HG03139 (cell line): ENCODE results near the gene LRRC8A.
A peak's percentile ranks its signal among the peaks of the same experiment; 100 is the strongest.
"Not testable (repeated sequence)": the region's sequence is repeated elsewhere in the genome, so short reads cannot be mapped to it uniquely, and the experiment has no call there.

Experiments used
- ATAC-seq: cut with Tn5 transposase; IDR thresholded peaks from one replicate; pipeline ENCODE4 v1.9.1; 2021; ENCODE audit not compliant: unreplicated experiment

LRRC8A gene

DNA sequence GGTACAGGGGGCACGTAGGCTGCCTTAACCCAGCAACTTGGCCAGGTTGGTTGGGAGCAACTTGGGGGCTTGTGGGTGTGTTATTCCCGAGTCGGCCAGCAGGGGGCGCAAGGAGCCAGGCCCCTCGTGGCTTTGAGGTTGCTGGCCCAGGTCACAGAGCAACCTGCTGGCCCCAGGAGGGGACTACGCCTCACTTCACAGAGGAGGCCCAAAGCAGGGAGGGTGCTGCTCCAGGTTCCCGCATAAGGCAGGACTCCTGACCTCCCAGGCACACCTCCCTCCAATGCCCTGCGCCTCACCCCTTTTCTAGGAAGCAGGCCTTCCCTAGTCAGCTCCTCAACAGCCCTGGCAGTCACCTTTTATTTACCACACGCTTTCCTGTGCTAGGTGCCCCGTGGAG, 18.3 kb upstream of the LRRC8A start:
- peak; percentile 63 for ATAC-seq

DNA sequence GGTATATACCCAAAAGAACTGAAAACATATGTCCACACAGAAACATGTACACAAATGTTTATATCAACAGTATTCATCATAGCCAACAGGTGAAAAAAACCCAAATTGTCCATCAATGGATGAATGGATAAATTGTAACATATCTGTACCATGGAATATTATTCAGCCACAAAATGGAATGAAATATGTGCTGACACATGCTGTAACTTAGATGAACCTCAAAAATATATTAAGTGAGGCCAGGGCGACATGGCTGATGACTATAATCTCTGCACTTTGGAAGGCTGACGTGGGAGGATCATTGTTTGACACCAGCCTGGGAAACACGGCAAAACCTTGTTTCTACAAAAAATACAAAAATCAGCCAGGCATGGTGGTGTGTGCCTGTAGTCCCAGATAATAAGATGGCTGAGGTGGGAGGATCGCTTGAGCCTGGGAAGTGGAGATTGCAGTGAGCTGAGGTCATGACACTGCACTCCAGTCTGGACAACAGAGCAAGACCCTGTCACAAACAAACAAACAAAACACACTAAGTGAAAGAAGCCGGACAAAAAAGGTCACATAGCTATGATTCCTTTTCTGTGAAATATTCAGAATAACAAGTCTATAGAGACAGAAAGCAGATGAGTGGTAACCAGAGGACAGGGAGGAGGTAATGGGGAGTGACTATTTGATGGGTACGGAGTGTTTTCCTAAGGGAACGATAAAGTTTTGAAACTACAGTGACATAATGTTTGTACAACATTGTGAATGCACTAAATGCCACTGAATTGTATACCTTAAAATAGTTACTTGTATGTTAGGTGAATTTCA, 11.6 kb upstream of the LRRC8A start:
- no peak for ATAC-seq

GRCh38 chr9:128870941-128871265, 11.0 kb upstream of the LRRC8A start:
- not testable (repeated sequence) for ATAC-seq

DNA sequence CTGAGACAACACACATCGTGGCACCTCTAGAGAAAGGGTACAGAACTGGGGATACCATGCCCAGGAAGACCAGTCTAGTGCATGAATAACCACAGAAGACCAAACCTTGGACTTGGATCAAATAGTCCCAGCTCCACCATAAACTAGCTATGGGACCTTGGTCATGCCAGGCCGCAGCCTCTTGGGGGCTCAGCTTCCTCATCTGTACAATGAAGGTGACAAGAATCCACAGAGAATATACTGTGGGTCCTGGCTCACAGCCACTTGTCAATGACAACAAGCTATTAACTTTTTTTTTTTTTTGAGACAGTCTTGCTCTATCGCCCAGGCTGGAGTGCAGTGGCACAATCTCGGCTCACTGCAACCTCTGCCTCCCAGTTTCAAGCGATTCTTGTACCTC, 4.1 kb upstream of the LRRC8A start:
- no peak for ATAC-seq

DNA sequence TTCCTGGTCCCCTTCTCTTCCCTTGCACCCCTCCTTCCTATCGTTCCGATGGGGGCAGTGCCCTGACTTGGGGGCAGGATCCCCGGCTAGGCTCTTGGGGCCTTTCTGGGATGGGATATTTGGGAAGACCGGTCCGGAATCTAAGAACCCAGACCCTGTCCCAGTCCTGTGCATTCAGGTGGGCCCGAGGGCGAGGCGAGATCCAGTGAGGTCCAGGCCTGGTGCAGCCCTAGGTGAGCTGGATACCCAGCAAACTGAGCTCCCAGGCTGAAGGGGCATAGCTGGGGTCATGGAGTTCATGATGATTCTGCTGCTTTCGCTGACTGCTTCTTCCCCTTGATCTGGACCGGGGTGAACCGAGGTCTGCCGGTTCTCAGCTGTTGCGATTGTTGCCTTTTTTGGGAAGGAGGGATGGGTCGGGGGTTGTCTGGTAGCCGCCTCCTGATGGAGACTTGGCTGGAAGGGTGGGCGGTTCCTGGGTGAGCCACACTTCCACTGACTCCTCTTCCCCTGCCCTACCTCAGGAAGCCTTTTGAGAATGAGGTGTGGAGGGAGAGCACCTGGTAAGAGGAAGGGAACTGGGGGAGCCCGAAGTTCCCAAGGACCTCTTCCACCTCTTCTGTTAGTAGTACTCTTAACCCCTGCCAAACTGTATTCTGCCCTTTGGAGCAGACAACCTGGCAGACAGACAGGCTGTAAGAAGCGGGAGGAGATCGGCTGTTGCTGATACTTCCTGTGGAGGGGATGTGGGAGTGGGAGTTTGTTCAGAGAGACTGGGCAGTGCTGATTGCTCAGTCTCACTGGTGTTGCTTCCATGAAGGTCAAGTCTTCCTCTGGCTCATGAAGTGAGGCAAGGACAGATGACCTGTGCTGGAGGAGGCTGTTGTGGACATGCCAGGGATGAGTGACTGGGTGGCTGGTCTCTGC, 1.0 kb downstream of the LRRC8A start:
- ATAC-seq: no peak

GRCh38 chr9:128884164-128884563, 2.2 kb downstream of the LRRC8A start:
- no peak for ATAC-seq

DNA sequence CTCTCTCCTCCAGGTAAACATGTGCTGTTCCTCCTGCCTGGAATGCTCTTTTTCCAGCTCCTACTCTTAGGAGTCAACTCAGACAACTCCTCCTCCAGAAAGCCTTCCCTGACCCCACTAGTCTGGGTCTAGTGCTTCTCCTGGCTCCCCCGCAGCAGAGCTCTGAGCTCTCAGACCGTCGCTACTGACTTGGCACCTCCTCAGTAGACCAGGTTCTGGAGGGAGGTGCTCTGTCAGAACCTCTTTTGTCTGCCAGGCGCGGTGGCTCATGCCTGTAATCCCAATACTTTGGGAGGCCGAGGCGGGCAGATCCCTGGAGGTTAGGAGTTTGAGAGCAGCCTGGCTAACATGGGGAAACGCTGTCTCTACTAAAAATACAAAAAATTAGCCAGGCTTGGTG, 3.4 kb downstream of the LRRC8A start:
- no peak for ATAC-seq

- no peak for ATAC-seq
These were observed 3.9 kb downstream of the LRRC8A start for GRCh38 chr9:128885798-128886197.

- no peak for ATAC-seq
These were observed 4.4 kb downstream of the LRRC8A start for GRCh38 chr9:128886211-128886891.

GRCh38 chr9:128887049-128887448, 5.1 kb downstream of the LRRC8A start:
- no peak for ATAC-seq

DNA sequence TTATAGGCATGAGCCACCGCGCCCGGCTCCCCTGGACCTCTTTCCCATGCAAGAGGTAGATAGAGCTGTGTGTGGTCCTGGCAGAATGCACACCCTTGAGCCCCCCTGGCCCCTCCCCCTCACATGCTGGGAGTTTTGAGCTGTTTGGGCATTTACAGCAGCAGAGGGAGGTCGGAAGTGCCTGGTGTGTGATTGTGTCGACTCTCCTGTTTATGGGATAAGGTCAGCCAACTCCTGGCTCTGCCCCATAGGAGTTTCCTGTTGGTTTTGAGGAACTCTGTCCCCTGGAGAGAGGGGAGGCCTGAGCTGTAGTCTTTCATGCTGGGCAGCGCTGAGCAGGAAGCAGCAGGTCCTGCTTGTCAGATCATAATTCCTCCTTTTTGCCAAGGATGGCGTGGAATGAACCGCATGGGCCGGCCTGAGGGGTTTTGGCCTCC, 6.0 kb downstream of the LRRC8A start:
- no peak for ATAC-seq

- no peak for ATAC-seq
These were observed 9.6 kb downstream of the LRRC8A start for GRCh38 chr9:128891321-128892220.

- no peak for ATAC-seq
These were observed 10.4 kb downstream of the LRRC8A start for GRCh38 chr9:128892221-128892921.

DNA sequence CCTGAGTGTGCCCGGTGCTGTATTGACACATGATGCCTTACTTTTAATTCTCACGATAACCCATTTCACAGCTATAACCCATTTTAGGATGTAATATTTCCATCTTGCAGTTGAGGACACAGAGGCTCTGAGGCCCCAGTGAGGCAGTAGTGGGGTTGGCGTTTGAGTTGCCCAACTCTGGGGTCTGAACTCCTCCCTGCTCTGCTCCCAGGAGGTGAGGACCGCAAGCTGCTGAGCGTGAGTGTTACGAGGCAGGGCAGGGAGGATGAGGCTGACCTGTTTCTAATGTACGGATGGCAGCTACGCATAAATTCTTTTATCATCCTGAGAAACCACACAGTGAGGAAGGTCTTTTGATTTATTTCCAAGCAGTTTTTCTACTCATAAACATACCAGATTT, 11.4 kb downstream of the LRRC8A start:
- ATAC-seq: no peak

DNA sequence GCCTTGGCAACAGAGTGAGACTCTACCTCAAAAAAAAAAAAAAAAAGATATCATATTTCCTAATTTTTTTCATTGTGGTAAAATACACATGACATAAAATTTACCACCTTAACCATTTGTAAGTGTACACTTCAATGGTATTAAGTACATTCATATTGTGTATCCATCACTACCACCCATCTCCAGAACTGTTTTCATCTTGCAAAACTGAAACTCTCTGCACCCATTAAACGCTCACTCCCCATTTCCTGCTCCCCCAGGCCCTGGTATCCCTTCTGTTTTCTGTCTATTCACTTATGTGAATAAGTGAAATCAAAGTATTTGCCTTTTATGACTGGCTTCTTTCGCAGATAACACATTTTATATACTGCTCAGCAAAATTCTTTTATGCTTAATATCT, 12.8 kb downstream of the LRRC8A start:
- ATAC-seq: no peak

GRCh38 chr9:128895556-128895955, 13.6 kb downstream of the LRRC8A start:
- no peak for ATAC-seq

DNA sequence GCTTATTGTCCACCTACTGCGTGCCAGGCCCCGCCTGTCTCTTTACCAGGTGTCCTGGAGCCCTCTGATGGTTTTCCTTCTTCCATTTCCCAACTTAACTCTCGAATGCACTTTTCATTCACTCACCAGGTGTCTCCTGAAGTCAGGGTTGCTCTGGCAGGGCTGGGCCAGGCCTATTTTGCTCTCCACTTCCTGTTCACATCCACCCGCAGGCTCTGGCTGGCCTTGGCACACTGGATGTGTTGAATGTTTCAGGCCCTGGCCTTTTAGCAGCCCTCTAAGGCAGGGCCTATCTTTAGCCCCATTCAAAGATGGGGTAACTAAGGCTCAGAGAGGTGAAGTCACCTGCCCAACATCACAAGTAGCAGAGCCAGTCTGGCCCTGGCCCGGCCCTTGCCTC, 16.4 kb downstream of the LRRC8A start:
- ATAC-seq: no peak

GRCh38 chr9:128898845-128899565, 17.1 kb downstream of the LRRC8A start:
- ATAC-seq: no peak

- ATAC-seq: no peak
These were observed 17.8 kb downstream of the LRRC8A start for GRCh38 chr9:128899566-128900322.
